ENCODE data around the gene IL4I1.

IL4I1 gene

GRCh38 chr19:49862391-49863253, 34.1 kb downstream of the IL4I1 start:
- no peak for DNase-seq (ENCODE audit: low spot score)

- no peak for DNase-seq (ENCODE audit: low spot score)
Measured at GRCh38 chr19:49861541-49862378, 34.9 kb downstream of the IL4I1 start.

GRCh38 chr19:49861107-49861506, 35.6 kb downstream of the IL4I1 start:
- DNase-seq (ENCODE audit: low spot score) = no peak

GRCh38 chr19:49860336-49861102, 36.2 kb downstream of the IL4I1 start:
- no peak for DNase-seq (ENCODE audit: low spot score)

- no peak for DNase-seq (ENCODE audit: low spot score)
Measured at GRCh38 chr19:49859682-49860335, 36.9 kb downstream of the IL4I1 start.

GRCh38 chr19:49858088-49858985, 38.4 kb downstream of the IL4I1 start:
- DNase-seq (ENCODE audit: low spot score) = no peak

GRCh38 chr19:49857838-49858087, 38.9 kb downstream of the IL4I1 start:
- DNase-seq (ENCODE audit: low spot score) = no peak

GRCh38 chr19:49857061-49857837, 39.4 kb downstream of the IL4I1 start:
- no peak for DNase-seq (ENCODE audit: low spot score)

GRCh38 chr19:49856574-49857021, 40.1 kb downstream of the IL4I1 start:
- DNase-seq (ENCODE audit: low spot score) = no peak

GRCh38 chr19:49855676-49856573, 40.8 kb downstream of the IL4I1 start:
- no peak for DNase-seq (ENCODE audit: low spot score)

GRCh38 chr19:49855277-49855675, 41.4 kb downstream of the IL4I1 start:
- DNase-seq (ENCODE audit: low spot score) = no peak

- no peak for DNase-seq (ENCODE audit: low spot score)
Measured at GRCh38 chr19:49854378-49855263, 42.1 kb downstream of the IL4I1 start.

- DNase-seq (ENCODE audit: low spot score) = no peak
Measured at GRCh38 chr19:49853852-49854377, 42.8 kb downstream of the IL4I1 start.

GRCh38 chr19:49852631-49853126, 44.0 kb downstream of the IL4I1 start:
- DNase-seq (ENCODE audit: low spot score) = no peak

- no peak for DNase-seq (ENCODE audit: low spot score)
Measured at GRCh38 chr19:49851456-49852259, 45.0 kb downstream of the IL4I1 start.

GRCh38 chr19:49850487-49851342, 46.0 kb downstream of the IL4I1 start, which contains the start of gene PTOV1:
Gene PTOV1 (plus strand): TSS chr19:49851159.
- peak; percentile 93 for DNase-seq (ENCODE audit: low spot score)

Measured in globus pallidus (tissue), 1 donor.